HG03521 (cell line): Measurements from ENCODE around the gene AGR2.
"Not testable (repeated sequence)": the region's sequence is repeated elsewhere in the genome, so short reads cannot be mapped to it uniquely, and the experiment has no call there.

Experiments used
- ATAC-seq: cut with Tn5 transposase; IDR thresholded peaks from one replicate; pipeline ENCODE4 v1.9.1; 2021; ENCODE audit warnings: mild to moderate bottlenecking, moderate library complexity; ENCODE audit not compliant: unreplicated experiment

Gene AGR2

DNA sequence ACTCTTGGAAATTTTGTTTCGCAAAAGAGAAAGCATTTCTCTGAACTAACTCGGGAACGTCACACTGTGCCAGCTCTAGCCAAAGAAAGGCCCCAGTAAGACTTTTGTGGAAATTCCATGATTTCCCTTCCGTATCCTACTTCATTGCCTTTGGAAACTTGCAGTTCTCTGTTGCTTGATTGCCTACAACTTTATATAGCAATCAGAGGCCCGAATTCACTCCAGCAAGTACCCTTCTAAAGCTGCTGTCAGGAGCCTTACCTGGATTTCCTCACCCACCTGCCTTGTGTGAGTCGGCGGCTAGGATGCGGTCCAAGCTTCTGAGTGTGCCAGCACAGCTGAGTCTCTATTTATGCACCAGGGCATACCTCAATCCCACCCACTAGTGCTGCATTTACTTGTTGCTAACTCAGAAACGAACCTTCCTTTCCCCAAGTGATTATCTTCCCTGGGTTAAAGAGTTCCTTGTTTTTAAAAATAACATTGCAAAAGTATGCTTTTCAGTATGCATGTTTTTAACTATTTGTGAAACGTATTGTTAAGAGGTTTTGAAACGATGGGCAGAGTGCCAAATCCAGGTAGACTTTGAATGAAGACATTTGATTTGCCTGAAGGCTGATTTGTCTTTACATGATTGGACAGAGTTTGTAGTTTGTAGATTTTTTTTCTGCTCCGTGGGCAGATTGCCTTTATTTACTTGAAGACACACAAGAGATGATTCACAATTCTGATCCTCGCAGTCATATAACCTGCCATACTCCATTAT, at the start of gene AGR2:
Gene AGR2, minus strand, starts transcription at position 326 of the 766 bp plus-strand sequence. CDS start 3,203 bp downstream, outside the sequence.
- no peak for ATAC-seq

DNA sequence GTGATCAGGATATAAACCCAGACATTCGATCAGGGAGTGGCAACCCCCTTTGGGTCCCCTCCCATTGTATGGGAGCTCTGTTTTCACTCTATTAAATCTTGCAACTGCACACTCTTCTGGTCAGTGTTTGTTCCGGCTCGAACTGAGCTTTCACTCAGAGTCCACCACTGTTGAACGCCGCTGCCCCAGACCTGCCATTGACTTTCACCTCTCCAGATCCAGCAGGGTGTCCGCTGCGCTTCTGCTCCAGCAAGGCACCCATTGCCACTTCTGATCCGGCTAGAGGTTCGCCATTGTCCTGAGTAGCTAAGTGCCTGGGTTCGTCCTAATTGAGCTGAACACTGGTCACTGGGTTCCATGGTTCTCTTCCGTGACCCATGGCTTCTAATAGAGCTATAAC, 48.4 kb upstream of the AGR2 start:
- ATAC-seq, result not testable (repeated sequence)

DNA sequence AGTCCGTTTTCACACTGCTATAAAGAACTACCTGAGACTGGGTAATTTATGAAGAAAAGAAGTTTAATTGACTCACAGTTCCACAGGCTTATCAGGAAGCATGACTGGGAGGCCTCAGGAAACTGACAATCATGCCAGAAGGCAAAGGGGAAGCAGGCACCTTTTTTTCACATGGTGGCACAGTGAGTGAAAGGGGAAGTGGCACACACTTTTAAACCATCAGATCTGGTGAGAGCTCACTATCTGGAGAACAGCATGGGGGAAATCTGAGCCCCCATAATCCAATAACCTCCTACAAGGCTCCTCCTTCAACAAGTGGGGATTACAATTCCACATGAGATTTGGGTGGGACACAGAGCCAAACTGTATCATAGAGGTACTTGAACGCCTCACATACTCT, 47.0 kb upstream of the AGR2 start:
- ATAC-seq, result no peak

DNA sequence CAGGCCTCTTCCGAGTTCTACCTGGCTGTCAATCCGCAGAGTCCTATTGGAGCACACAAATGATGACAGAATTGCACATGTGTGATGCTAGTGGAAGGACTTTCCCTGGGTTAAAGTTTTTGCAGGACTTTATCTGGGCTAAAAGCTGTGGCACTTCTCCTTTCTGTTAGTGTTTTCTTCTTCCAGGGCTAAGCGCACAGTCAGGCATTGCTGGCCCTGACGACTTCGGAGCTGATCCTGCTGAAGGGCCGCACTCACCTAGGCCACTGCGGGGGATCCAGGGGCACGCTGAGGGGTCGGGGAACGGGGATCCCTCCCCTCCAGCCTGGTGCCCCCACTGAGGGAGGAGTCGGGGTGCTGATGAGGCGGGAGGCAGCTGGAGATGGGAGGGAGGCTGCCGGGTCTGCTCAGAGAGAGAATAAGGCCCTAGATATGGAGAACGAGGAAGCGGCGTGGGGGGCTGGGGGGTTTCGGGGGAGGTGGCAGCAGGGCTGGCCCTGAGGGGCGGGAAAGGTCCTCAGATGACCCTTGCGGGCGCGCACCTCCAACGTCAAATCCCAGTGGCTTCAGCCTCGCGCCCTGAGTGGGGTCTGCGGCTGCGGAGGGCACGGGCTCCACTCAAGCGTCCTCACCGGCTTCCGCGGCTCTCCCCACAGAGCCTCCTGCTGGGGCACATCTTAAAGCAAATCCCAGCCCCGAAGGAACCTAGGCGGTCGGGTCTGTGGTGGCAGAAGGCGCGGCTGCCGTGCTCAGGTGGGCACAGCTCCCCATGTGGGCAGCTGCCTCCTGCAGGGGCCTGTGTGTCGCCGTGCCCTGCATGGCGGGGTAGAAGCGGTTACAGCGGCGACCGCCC, 46.0 kb upstream of the AGR2 start:
- no peak for ATAC-seq

DNA sequence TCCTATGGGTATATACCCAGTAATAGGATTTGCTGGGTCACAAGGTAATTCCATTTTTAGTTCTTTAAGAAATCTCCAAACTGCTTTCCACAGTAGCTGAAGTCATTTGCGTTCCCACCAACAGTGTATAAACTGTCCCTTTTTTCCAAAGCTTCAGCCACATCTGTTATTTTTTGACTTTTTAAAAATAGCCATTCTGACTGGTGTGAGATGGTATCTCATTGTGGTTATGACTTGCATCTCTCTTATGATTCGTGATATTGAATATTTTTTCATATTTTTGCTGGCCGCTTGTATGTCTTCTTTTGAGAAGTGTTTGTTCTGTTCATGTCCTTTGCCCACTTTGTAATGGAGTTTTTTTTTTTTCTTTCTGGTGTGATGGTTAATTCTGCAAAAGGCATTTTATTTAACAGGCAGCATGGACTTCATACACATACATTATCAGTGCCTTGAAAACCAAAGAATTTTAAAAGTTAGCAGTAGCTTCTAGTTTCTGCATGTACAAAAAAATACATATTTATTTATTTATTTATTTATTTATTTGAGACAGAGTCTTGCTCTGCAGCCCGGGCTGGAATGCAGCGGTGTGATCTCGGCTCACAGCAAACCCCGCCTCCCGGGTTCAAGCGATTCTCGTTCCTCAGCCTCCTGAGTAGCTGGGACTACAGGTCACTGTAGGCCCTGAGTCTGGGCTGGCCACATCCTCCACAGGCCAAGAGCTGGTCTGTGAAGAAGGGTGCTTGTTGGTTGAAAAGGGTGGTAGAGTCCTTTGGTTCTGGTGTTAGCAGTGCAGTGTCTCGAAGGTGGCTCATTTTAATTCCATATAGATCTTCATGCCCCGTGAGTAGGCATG, 44.7 kb upstream of the AGR2 start:
- no peak for ATAC-seq

DNA sequence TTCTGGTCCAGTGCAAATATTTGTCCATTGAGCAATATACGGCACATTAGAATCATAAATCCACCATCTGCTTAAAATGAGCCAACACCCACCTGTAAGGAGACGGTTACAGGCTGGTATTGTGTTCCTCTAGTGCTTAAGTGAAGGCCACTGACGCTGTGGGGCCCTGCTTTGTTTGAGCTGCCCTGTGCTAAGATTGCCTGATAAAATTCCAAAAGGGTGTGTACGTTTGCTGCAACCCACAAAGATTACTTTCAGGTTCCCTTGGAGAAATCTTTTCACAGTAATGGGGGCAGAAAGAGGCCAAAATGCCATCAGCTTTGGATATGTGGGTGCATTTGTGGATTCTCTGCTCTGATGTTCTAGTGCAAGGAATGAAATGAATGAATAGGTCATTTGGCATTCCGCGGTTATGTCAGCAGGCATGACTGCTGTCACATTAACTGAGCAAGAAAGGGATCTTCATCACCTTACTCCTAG, 42.6 kb upstream of the AGR2 start:
- no peak for ATAC-seq

DNA sequence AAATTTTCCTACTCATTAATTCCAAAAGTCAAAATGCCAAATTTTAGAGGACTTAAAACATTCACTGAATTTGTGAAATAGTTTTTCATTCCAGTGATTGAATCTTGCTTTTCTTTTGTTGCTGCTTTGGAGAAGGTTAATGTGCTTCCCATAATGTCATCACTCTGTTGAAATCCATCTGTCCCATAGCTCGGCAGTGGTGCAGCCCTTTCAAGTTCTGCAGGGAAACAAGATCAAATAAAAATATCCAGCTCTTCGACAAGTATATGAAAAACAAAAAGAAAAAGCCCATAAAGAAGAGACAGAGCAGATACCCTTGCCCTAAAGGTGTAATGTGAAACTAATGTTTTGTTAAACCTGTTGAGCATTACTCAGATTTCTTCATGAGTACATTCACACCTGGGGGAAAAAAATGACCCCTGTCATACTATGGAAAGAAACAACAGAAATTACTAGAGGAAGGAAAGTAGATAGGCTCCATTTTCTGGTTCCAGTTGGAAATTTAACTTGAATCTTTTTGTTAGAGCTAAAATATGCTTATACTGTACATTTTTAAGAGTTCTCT, 41.9 kb upstream of the AGR2 start:
- ATAC-seq, result no peak

DNA sequence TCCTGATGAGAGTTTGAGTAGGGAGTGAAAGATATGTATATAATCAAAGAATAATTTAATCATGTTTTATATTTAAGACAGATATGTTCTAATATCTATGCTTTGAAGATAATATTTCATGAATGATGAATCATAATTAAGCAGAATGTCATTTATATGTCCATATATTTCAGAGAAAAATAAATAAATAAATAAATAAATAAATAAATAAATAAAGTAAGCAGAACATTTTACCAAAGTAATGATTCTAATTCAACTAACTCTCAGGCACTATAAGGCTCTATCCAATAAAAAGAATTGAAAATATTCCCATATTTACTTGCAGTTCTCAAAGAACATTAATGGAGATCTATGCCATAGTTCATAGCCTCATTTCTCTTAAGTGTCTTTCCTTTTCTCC, 40.9 kb upstream of the AGR2 start:
- ATAC-seq, result no peak

DNA sequence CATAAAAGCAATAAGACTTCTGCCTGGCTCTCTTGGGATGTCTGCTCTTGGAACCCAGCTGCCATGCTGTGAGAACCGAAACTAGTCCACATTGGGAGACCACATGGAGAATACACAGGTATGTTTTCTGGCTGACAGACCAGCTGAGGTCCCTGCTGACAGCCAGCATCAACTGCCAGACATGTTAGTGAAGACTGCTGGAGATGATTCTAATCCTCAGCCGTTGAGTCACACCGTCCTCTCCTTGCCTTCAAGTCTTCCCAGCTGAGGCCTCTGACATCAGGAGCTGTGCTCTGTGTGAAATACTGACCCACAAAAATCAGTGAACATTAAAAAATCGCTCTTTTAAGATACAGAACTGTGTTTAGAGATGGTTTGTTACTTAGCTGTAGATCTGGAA, 36.9 kb upstream of the AGR2 start:
- no peak for ATAC-seq

DNA sequence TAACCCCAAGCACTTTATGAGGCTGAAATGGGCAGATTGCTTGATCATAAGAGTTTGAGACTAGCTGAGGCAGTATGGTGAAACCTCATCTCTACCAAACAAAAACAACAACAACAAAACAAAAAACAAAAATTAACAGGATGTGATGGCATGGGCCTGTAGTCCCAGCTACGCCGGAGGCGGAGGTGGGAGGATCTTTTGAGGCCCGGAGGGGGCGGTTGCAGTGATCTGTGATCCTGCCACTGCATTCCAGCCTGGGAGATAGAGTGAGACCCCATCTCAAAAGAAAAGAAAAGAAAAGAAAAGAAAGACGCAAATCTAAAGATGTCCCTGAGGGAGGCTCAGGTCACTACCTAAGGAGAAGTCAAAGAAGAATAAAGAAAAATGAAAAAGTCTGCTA, 35.3 kb upstream of the AGR2 start:
- ATAC-seq, result no peak

DNA sequence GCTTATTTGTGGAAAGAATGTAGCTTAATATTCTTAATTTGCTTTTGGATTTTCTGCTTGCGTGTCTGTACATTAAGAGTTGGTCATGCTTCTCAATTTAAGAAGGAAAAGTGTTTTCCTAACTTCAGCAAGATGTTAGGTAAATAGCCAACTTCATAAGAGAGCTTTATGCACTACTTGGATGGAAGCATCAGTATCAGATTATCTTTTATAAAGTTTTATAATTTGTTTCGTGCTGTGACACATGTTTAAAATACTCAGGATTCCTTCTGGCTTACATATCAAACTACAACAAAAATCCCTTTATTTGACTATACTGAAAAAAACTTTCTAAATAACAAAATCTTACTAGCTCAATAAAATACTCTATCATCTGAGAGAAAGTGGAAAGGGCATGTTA, 34.8 kb upstream of the AGR2 start:
- ATAC-seq, result no peak

DNA sequence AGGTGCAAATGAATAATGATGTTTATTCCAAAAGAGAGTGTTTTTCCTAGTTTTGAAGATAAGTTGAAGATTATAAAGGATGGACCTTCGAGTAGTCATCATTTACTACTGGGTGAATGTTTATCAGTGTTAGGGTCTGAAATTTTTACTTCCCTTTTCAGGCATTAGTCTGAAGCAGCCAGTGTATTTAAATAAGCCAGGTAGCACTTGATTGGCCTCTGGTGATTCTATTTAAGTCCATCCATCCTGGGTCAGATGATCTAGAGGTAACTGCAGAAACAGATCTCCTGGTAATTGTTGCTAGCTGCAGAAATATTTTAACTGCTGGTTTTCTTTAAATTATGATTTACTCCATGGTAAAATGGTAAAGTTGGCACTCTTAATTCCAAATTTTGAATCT, 34.1 kb upstream of the AGR2 start:
- no peak for ATAC-seq

DNA sequence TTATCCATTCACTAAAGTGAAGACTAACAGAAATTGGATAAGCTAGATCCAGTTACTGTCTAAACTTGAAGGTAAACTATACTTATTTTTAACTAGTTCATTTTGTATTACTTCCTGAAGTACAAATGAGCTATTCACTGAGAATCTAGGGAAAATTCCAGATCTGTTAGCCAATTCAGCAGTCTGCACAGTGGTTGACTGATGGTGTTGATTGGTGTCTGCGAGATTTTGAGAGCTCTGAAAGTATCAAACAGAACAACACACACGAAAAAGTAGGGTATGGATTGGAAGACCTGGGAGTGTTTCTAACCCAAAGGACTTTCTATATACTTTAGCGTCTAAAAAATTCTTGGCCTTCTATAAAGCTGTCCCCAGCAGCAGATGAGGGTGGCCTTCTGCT, 33.6 kb upstream of the AGR2 start:
- ATAC-seq, result no peak

DNA sequence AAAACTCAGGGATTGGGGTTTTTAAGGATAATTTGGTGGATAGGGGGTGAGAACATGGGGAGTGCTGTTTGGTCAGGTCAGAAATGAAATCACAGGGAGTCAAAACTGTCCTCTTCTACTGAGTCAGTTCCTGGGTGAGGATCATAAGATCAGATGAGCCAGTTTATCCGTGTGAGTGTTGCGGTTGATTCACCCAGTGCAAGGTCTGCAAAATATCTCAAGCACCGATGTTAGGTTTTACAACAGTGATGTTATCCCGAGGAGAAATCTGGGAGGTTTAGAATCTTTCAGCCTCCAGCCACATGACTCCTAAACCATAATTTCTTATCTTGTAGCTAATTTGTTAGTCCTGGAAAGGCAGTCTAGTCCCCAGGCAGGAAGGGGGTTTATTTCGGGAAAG, 31.7 kb upstream of the AGR2 start:
- no peak for ATAC-seq

DNA sequence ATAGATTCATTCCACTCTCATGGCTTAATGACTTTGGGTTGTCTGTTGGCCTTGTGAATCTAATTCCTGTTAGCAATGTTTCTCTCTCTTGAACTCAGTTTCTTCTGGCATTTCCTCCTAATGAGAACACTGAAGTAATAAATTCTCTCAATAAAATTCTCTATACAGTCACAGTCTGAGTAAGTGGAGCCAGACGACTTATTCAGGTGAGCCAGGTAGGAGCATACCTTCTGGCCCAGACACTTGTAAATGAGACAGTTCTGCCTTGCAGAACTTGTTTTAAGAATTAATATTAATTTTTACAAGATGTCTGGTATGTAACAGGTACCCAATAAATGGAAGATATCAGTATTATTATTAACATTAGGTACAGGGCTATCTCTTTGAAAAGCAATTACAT, 28.6 kb upstream of the AGR2 start:
- ATAC-seq, result no peak

DNA sequence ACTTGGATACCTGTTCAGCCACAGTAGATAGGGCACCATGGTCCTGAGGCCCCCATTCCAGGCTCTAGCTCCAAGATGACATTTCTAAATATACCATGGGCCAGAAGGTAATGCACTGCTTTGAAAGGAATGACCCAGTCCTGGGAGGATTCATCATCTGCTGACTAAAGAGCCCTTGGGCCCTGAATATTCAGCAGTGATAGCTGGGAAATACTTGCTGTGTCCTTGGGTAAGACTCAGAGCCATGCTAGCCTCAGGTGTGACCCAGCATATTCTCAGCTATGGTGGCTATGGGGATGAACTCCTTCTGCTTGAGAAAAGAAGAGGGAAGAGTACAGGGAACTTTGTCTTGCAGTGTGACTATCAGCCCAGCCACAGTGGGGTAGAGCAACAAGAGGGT, 21.3 kb upstream of the AGR2 start:
- ATAC-seq, result no peak

DNA sequence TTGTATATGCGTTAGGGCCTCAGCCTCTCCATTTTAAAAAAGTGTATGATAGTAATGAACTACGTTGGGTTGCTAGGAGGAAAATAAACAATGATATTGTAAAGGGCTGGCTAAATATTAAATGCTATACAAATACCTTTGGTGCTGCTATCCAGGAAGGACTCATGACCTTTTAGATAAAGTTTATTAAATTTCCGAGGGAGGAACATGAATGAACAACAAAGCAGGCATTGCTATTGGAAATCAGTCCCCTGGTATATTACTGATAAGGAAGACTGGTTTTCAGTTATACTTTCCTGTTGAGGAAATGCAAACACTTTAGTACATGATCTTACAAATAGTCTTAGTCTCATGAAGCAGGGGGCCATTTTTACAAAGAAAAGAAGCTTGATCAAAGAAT, 17.2 kb upstream of the AGR2 start:
- ATAC-seq, result no peak

DNA sequence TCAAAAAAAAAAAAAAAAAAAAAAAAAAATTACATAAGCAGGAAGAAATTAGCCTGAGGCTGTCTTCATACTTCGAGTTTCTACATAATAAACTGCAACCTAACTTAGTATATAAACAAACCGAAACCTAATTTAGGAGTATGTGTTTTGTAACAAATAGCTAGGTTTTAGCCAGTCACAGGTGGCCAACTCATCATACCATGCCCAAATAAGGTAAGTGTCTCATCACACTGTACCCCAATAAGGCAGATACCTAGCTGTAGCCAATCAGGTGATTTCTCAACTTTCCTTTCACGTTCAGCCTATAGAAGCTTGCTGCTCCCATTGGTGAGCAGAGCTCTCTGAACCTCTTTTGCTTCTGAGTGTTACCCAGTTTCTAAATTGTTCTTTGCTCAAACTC, 13.9 kb upstream of the AGR2 start:
- no peak for ATAC-seq

DNA sequence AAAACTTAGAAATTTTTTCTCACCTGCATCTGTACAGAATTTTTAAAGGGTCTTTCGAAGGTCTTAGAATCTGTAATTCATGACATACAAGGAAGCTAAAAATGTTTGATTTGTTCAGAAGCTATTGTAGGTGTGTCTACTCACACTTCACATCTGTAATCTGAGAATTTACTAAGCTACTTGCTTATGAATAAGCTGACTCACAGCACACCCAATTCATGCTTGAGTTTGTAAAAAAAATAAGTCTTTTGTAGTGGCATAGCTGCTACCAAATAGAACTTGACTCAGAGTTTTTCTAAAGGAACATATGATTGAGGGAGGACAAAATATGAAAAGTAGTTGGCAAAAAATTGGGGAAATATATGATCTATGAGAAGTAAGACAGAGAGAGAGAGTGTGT, 12.7 kb upstream of the AGR2 start:
- ATAC-seq, result no peak

DNA sequence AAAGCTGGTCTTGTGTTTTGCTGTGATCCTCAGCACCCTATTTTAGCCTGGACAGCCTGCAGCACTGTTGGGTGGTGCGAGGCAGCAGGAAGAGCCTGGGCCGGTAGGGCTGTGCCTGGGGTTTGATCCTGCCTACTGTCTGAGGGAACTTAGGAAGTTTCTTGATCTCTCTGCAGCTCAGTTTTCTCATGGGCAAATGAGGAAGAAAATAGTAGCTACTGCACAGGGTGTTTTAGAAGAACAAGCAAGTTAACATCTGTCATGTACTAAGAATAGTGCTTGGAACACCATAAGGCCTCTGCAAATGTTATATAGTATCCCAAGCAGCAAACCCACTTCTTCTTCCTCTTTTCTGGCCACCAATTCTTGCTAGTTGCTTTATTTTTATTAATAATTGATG, 12.0 kb upstream of the AGR2 start:
- ATAC-seq, result no peak

DNA sequence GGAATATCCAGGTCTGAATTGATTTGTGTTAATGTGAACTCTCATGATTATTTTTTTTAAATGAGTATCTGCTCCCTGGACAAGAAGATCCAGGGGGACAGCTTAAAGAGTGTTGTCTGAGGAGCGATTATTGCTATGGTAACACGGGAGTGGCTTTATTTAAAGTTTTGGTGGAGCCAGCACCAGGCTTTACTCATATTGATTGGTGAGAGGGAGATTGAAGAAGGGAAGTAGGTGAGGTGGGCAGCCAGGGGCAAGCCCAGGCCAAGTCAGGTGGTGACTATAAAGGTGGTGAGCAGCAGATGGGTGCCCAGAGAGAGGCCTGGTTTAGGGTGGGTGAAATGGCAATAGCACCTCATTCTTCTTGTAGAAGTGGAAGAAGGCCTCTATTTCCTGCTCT, 10.2 kb upstream of the AGR2 start:
- no peak for ATAC-seq
